Measurements from ENCODE around the gene SPACA7.

The SPACA7 gene, protein sequence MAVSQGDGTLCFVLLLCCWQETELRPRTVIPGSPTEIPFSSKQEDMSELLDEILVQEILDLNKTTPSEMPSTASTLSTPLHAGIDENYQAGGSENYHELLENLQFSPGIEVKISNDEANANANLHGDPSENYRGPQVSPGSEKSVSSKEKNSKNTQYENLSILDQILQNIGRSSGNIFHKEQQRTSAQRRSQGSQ

GRCh38 chr13:112376050-112376681 is at the start of gene SPACA7:
TSS of gene SPACA7 (plus strand) at chr13:112376355. CDS start at chr13:112376386, 31 bp downstream.
- no peak for DNase-seq

DNA sequence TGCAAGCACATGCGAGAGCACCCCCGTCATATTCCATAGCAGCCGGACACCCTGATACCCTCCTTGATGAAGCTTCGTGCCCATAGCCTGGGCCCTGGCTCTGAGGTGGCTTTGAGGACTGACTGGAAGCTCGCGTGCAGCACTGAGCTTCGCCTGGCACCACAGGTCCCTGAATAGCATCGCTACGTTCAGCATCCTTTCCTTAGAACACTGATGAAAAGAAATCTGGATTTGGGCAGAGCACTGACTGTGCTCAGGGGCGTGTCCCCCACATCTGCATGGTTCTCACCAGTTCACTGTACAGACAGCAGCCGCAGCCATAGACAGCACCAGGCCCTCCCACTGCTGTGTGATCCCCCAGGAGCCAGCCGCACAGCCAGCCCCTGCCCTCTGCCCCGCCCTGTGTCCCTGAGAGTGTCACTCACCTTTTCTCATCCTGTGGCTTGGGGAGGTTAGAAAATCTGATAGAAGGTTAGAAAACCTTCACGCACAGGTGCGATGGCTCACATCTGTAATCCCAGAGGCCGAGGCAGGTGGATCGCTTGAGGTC is 49.3 kb upstream of the SPACA7 start:
- DNase-seq: no peak

- DNase-seq: no peak
Measured at GRCh38 chr13:112328936-112329335, 47.2 kb upstream of the SPACA7 start.

- DNase-seq: no peak
Measured at GRCh38 chr13:112329376-112329775, 46.8 kb upstream of the SPACA7 start.

GRCh38 chr13:112330066-112330465 is 46.1 kb upstream of the SPACA7 start:
- DNase-seq: no peak

- DNase-seq: peak; percentile 80
Measured at GRCh38 chr13:112330479-112331381, 45.4 kb upstream of the SPACA7 start.

- DNase-seq: peak; percentile 76
Measured at GRCh38 chr13:112331675-112332074, 44.5 kb upstream of the SPACA7 start.

DNA sequence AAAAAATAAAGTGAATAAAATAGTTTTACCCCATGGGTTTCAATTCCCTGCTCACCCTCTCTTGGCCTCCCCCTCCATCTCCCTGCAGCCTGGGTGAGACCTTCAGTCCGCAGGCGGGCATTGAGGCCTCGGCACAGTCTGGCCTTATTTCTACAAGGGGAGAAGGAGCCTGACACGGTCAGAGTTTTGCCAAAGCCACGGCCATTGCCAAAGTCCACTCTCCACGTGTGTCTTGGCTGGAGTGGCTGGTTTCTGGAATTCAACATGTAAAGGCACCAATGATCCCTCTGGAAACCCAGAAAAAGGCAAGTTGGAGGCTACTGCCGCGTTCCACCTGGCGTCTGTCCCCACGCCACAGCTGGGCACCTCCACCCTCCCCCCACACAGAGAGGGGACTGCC is 43.4 kb upstream of the SPACA7 start:
- DNase-seq: no peak

DNA sequence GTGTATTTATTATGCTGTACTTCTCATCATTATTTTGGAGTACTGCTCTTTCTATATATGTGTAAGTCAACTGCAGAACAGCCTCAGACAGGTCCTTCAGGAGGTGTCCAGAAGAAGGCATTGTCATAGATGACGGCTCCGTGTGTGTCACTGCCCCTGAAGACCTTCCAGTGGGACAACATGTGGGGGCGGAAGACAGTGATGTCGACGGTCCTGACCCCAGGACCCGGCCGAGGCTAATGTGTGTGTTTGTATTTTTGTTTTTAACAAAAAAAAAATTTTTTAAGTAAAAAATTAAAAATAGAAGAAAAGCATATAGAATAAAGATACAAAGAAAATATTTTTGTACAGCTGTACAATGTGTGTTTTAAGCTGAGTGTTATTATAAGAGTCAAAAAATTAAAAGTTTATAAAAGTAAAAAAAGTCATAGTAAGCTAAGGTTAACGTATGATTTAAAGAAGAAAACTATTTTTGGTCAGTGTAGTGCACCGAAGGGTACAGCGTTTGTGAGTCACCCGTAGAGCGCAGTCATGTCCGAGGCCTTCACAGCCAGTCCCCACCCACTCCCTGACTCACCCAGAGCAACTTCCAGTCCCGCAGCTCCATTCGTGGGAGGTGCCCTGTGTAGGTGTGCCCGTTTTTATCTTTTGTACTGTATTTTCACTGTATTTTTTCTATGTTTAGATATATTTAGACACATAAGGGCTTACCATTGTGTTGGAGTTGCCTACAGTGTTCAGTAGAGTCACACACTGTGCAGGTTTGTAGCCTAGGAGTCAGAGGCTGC is 42.2 kb upstream of the SPACA7 start:
- no peak for DNase-seq

DNA sequence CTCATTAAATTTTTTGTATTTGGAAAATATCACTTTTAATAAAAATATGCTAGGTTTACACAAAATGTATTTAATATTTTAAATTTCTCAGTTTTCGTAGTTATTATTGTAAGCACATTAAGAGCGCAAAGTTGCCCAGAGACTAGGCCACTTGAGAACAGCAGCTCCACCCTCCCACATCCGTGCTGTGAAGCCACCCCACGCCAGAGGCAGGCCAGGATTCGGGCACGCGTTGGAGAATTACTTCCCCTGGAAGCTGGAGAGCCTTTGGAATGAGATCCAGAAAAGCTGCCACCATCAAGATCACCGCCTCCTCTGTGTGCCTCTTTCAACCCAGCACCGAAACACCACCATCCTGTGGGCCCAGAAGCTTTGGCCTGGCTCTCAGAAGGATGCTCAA is 41.0 kb upstream of the SPACA7 start:
- no peak for DNase-seq

- DNase-seq: no peak
Measured at GRCh38 chr13:112341446-112341845, 34.7 kb upstream of the SPACA7 start.

- no peak for DNase-seq
Measured at GRCh38 chr13:112341976-112342735, 34.0 kb upstream of the SPACA7 start.

DNA sequence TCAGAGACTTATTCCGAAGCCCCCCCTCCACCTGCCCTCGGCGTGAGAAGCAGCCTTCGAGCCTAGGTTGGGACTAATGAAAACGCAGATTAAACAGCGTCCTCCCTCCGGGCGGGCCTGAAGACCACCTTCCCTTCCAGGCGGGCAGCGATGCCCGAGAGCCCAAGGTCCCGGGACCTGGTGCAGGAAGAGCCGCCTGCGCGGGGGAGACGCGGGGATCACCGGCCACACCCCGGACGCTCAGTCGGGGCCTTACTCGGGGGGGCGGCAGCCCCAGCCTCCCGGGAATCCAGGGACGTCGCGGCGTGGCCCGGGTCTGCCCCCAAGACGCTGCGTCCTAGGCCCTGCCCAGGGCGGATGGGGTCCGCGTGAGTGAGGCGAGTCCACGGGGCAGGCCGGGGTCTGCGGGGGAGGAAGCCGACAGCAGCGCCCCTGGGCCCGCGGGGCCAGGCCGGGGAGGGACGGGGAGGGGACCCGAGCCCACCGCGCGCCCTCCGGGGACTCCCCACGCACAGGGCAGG is 33.3 kb upstream of the SPACA7 start:
- no peak for DNase-seq

DNA sequence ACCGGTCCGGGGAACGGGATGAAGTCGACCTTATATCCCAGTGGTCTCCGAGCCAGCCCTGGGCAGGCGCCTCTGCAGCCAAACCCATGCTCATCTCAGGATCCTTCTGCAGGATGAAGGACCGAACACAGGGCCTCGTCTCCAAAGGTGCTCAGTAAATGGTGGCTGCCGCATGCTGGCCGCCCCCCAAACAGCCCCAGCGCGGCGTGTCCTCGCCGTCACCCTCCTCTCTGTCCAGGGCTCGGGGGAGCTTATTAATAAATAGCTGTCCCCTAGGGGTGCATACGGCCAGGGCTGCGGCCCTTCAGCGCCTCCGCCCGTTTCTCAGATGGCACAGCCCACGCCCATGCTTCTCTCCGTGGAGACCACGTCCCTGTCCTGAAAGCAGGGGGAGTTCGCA is 32.6 kb upstream of the SPACA7 start:
- no peak for DNase-seq

DNA sequence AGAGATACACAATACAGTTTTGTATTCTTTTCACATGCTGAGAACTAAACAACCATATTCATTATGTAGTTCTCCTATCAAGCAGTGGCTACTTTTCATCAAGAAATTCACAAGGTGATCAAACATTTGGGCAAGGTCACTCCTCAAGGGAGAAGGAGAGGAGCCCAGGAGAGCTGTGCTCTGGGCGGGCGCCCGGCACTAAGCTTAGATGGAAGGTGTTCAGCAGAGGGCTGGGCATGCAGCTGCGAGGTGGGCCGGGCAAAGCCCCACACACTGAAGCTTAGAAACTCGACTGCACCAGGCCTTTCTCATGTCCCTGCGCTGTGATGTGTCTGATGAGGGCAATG is 30.4 kb upstream of the SPACA7 start:
- no peak for DNase-seq

DNA sequence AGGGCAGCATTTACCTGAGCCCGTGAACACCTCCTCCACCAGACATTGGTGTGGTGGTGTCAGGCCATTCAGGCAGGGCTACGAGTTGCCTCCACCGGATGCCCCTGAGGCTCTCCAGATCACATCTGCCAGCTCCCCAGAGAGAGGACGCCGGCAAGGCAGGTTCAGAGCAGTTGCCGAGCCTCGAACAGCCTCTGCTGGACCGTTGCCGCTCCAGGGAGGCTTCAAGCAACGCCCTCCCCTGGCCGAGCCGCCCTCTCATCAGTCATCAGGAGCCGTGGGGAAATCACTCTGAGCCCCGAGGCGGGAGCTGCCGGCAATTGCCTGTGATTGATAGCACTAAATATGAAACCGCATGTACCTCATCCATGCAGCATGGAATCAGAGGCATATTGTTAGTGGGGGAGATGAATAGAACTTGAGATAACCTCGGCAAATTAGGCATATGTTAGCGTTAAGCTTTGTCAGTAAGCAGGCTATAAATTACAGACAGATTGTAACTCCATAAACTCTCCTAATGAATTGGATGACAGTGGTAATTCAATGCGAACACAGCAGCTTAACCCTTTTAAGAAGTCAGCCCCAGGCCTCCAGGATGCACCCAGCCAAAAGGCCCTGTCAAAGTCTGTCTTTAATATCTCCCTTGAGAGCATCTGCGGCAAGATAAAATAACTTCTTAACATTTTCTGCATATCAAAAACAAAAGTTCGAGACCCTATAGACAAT is 29.8 kb upstream of the SPACA7 start:
- DNase-seq: peak; percentile 72

DNA sequence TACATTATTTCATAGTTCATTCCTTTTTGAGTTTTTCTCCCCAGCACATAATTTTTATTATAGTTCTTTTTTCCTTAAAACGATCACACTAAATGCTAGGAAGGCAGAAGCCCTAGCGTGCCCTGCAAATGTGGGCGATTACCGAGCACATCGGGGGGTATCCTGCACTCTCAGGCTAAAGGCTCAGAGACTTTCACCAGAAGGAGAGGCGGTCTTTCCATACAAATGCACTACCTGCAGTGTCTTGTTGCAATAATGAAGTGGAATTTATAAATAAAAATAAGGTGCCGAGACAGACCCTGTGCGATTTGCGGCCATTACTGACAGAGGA is 29.3 kb upstream of the SPACA7 start:
- DNase-seq: no peak

GRCh38 chr13:112347986-112348385 is 28.2 kb upstream of the SPACA7 start:
- no peak for DNase-seq

DNA sequence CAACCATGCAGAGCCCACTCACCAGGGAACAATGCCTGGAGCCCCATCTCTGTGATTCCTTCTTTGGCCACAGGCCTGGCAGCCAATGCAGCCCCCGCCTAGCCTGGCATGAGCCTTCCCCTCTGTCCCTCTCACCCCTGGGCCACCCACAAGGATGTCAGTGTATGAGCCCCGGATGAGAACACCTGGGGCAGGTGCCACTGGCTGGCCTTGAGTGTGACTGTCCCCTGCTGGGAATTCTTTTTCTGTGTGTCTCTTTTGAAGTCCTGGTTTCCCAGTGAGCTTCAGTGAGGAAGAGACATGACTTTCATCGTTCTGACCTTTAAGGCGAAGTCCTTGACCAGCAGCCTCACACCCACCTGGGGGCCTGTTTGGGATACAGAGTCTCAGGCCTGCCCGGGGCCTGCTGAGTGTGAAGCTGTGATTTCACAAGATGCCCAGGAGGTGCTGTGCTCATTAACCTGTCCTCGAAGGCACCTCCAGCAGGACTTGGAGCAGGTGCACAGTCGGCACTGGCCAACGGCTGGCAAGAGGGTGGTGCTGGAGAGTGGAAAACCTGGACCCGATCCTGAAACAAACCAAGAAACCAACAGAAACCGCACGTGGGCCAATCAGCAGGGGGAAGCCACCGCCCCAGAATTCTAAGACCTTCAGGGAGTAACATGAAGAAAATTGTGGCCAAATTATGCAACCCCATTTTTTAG is 27.4 kb upstream of the SPACA7 start:
- no peak for DNase-seq

GRCh38 chr13:112349681-112350080 is 26.5 kb upstream of the SPACA7 start:
- no peak for DNase-seq

DNA sequence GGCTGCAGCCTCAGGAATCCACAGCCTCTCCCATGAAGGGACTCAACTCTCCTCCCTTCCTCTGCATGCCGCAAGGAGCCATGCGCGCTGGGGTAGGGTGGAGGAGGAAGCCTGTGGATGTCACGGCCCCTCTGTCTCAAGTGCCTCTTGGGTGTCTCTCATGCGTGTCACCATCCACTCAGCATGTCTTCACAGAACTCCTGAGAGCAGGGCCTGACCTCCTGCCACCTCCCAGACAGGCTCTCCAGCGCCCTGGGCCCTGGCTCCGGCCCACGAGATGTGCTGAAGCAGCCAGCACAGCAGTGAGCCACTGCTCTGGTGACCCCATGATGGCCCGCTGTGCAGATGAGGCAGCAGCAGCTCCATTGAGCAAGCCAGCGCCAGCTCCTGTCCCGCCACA is 25.9 kb upstream of the SPACA7 start:
- no peak for DNase-seq

Measured in retina (tissue), 1 donor.